SK-N-SH (cell line): ENCODE data around the gene SNX24. TPM values are rescaled to one million over a fixed set of nuclear protein-coding genes. Genes with fewer than 3 reads are reported as not detected.

ENCODE experiments used
- CTCF ChIA-PET: fragments of 300-600, 350-600 bp; formaldehyde crosslinking; extraction: SDS; loops from one replicate; lab custom pipeline; 2021; lab: Yijun Ruan, JAX
- POLR2A ChIA-PET: fragments of 350-600 bp; sonication (Branson Sonifier 250); formaldehyde crosslinking; extraction: SDS; loops from one replicate; lab custom pipeline; 2020; ENCODE audit warnings: antibody characterized with exemption, inconsistent platforms; lab: Yijun Ruan, JAX
- DNase-seq: peaks from one replicate; pipeline ENCODE4 v3.0.0; 2012
- H2AFZ ChIP-seq: fragments of 200-600 bp; sonication (generic); 2 replicates; pipeline ENCODE4 v1.8.1; 2016; ENCODE audit warnings: antibody characterized with exemption, mild to moderate bottlenecking, low read depth
- H3F3A ChIP-seq: fragments of 200-600 bp; sonication (generic); replicated peaks from 2 replicates; pipeline ENCODE3; 2016; ENCODE audit warnings: antibody characterized with exemption, mild to moderate bottlenecking; ENCODE audit not compliant: insufficient read depth
- H3K27ac ChIP-seq, 2 experiments: fragments of 200-500 bp in 1 of 2; fragments of 200-600 bp in 1 of 2; sonication (Bioruptor generic) in 1 of 2; sonication (generic), shearing (Covaris generic) in 1 of 2; 2 replicates each; pipeline versions ENCODE4 v1.5.1 to v1.6.1; 2014 to 2016; ENCODE audit warnings: low read depth in 2 of 2, inconsistent platforms in 1 of 2, low read length in 1 of 2, mild to moderate bottlenecking in 1 of 2, mixed read lengths in 1 of 2
- H3K27me3 ChIP-seq: fragments of 200-600 bp; sonication (generic), shearing (Covaris generic); 2 replicates; pipeline ENCODE4 v1.6.1; 2016; ENCODE audit warnings: mixed run types; ENCODE audit not compliant: insufficient read depth
- H3K36me3 ChIP-seq, 2 experiments: fragments of 200-500 bp in 1 of 2; fragments of 200-600 bp in 1 of 2; sonication (Bioruptor generic) in 1 of 2; sonication (generic) in 1 of 2; replicated peaks in 1 of 2; 2 replicates each; pipeline versions ENCODE3 to v1.5.1; 2014 to 2016; ENCODE audit warnings: low read length in 1 of 2, mild to moderate bottlenecking in 1 of 2; ENCODE audit not compliant: insufficient read depth in 2 of 2, control insufficient read depth in 1 of 2
- H3K4me1 ChIP-seq, 2 experiments: fragments of 200-500 bp in 1 of 2; fragments of 200-600 bp in 1 of 2; sonication (Bioruptor generic) in 1 of 2; sonication (generic), shearing (Covaris generic) in 1 of 2; 2 replicates each; pipeline versions ENCODE4 v1.5.1 to v1.6.1; 2014 to 2016; ENCODE audit warnings: low read depth in 1 of 2, low read length in 1 of 2, mixed run types in 1 of 2; ENCODE audit not compliant: insufficient read depth in 2 of 2, control insufficient read depth in 1 of 2
- H3K4me2 ChIP-seq: fragments of 200-600 bp; sonication (generic), shearing (Covaris generic); 2 replicates; pipeline ENCODE4 v1.6.1; 2017; ENCODE audit warnings: mixed run types
- H3K4me3 ChIP-seq, 2 experiments: fragments of 200-500 bp in 1 of 2; fragments of 200-600 bp in 1 of 2; sonication (Bioruptor generic) in 1 of 2; sonication (generic), shearing (Covaris generic) in 1 of 2; 2 replicates each; pipeline versions ENCODE4 v1.5.1 to v1.8.1; 2014 to 2016; ENCODE audit warnings: low read depth in 2 of 2, inconsistent platforms in 1 of 2, low read length in 1 of 2, mild to moderate bottlenecking in 1 of 2, mixed read lengths in 1 of 2, moderate library complexity in 1 of 2
- H3K79me2 ChIP-seq: fragments of 200-600 bp; sonication (generic); 2 replicates; pipeline ENCODE4 v1.8.1; 2017; ENCODE audit warnings: mild to moderate bottlenecking; ENCODE audit not compliant: insufficient read depth
- H3K9ac ChIP-seq: fragments of 200-600 bp; sonication (generic); 2 replicates; pipeline ENCODE4 v1.6.1; 2017; ENCODE audit warnings: mixed run types
- H3K9me2 ChIP-seq: fragments of 200-600 bp; sonication (generic); 2 replicates; pipeline ENCODE4 v1.6.1; 2017; ENCODE audit warnings: mixed run types
- H3K9me3 ChIP-seq: fragments of 200-600 bp; sonication (generic); 2 replicates; pipeline ENCODE4 v1.6.1; 2017; ENCODE audit warnings: mixed run types, mild to moderate bottlenecking, moderate library complexity
- H4K20me1 ChIP-seq: fragments of 200-600 bp; sonication (generic); 2 replicates; pipeline ENCODE4 v1.6.1; 2017; ENCODE audit warnings: mild to moderate bottlenecking, mixed run types; ENCODE audit not compliant: insufficient read depth
- EP300 ChIP-seq, 2 experiments: IDR thresholded peaks; 2 replicates each; pipeline versions ENCODE4 v1.4.0 to v1.6.1; 2012; ENCODE audit warnings: borderline replicate concordance in 1 of 2, low read depth in 1 of 2, low read length in 1 of 2
- FOSL2 ChIP-seq: IDR thresholded peaks from 2 replicates; pipeline ENCODE4 v1.4.0; 2012; ENCODE audit warnings: low read depth, mild to moderate bottlenecking, moderate library complexity, borderline replicate concordance
- FOXJ3 ChIP-seq: sonication (generic); formaldehyde crosslinking; IDR thresholded peaks from 2 replicates; pipeline ENCODE4 v1.5.1; 2020; ENCODE audit warnings: mild to moderate bottlenecking, missing genetic modification reagents
- GATA2 ChIP-seq: sonication (generic); formaldehyde crosslinking; IDR thresholded peaks from 2 replicates; pipeline ENCODE4 v1.5.0; 2020; ENCODE audit warnings: mild to moderate bottlenecking, missing genetic modification reagents
- JUND ChIP-seq: IDR thresholded peaks from 2 replicates; pipeline ENCODE4 v1.4.0; 2012
- MEF2A ChIP-seq: IDR thresholded peaks from 2 replicates; pipeline ENCODE4 v1.4.0; 2012; ENCODE audit warnings: low read depth, borderline replicate concordance
- MXI1 ChIP-seq: IDR thresholded peaks from 2 replicates; pipeline ENCODE4 v1.6.1; 2012; ENCODE audit warnings: mild to moderate bottlenecking, low read depth, low read length, improper control_type of control experiment
- NFIC ChIP-seq: IDR thresholded peaks from 2 replicates; pipeline ENCODE4 v1.4.0; 2012; ENCODE audit warnings: borderline replicate concordance
- RCOR1 ChIP-seq: fragments of 150-350 bp; IDR thresholded peaks from 2 replicates; pipeline ENCODE4 v1.6.1; 2017; ENCODE audit warnings: antibody characterized with exemption, low read length
- SIN3A ChIP-seq: IDR thresholded peaks from 2 replicates; pipeline ENCODE4 v1.6.1; 2012; ENCODE audit warnings: low read depth, mild to moderate bottlenecking, low read length, moderate library complexity, borderline replicate concordance
- TAF1 ChIP-seq: IDR thresholded peaks from 2 replicates; pipeline ENCODE4 v1.6.1; 2012; ENCODE audit warnings: low read depth, mild to moderate bottlenecking, low read length, moderate library complexity, borderline replicate concordance
- TCF12 ChIP-seq: IDR thresholded peaks from 2 replicates; pipeline ENCODE4 v1.4.0; 2012
- WGBS: methylation state at CpG from one replicate; pipeline ENCODE4 v1.1.6; 2017; ENCODE audit warnings: low lambda C conversion rate; 5-methylcytosine and 5-hydroxymethylcytosine counted together
- polyA plus RNA-seq, 3 experiments: library from polyadenylated mRNA; depleted of rRNA; stranded (reverse); fragments of >200 nt; gene quantifications; 2 replicates each; pipeline ENCODE4 v1.2.3, GENCODE V29; 2012
- TF ChIP-seq, protein P1 (sequence below): fragments of 150-350 bp; IDR thresholded peaks from 2 replicates; pipeline ENCODE4 v1.6.1; 2016; ENCODE audit warnings: mild to moderate bottlenecking, low read depth, low read length
- TF ChIP-seq, protein P2 (sequence below): fragments of 150-350 bp; IDR thresholded peaks from 2 replicates; pipeline ENCODE4 v1.6.1; 2017; ENCODE audit warnings: antibody characterized with exemption, low read length, low read depth, borderline replicate concordance
- TF ChIP-seq, protein P3 (sequence below): IDR thresholded peaks from 2 replicates; pipeline ENCODE4 v1.6.1; 2012; ENCODE audit warnings: mild to moderate bottlenecking, low read depth, low read length, moderate library complexity

The SNX24 gene
- polyA plus RNA-seq, 1 of the 3 experiments (the other 2 are of a cell fraction), result 8.2 TPM

DNA sequence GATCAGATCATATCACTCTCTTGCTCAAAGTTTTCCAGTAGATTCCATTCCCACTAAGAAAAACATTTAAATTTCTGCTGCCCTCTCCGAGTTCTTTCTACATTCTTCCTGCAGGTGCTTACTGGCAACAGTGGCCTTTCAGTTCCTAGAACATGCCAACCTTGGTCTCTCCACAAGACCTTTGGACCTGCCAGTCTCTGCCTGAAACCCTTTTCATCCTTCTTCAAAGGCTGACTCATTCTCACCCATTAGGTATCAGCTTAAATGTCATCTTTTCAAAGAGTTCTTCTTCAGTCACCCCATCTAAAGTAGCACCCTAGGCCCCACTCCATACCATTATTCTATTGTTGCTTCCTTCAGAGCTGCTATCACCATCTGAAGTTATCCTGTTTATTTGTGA, 169.3 kb downstream of the SNX24 start (continued):
- TF ChIP-seq FOSL2 (no peak), JUND (no peak), SIN3A (no peak)
- TF ChIP-seq, protein P1, sequence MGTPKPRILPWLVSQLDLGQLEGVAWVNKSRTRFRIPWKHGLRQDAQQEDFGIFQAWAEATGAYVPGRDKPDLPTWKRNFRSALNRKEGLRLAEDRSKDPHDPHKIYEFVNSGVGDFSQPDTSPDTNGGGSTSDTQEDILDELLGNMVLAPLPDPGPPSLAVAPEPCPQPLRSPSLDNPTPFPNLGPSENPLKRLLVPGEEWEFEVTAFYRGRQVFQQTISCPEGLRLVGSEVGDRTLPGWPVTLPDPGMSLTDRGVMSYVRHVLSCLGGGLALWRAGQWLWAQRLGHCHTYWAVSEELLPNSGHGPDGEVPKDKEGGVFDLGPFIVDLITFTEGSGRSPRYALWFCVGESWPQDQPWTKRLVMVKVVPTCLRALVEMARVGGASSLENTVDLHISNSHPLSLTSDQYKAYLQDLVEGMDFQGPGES, result no peak
- TF ChIP-seq, protein P2, sequence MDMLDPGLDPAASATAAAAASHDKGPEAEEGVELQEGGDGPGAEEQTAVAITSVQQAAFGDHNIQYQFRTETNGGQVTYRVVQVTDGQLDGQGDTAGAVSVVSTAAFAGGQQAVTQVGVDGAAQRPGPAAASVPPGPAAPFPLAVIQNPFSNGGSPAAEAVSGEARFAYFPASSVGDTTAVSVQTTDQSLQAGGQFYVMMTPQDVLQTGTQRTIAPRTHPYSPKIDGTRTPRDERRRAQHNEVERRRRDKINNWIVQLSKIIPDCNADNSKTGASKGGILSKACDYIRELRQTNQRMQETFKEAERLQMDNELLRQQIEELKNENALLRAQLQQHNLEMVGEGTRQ, result no peak

DNA sequence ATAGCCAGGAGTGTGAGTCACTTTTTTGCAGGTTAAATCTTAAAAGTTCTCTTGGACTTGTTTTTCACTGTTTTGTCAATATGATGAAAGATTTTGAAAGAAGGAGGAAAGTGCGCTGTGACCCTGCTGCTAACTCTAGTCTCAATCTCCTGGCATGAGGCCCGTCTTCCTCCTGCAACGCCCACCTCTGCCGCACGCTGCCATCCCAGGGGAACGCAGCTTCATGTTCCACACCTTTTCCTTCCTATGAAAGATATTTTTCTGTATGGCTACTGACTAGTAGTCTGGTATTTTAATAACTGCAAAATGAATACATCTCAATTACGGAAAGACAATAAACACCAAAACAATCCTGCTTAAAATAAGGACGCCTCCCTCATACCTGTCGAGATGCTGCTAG, 182.8 kb downstream of the SNX24 start:
- no peak overlapping the region for H3K9ac ChIP-seq
- POLR2A ChIA-PET, result no interaction called here
- CTCF ChIA-PET, result no interaction called here

More for the DNA sequence above, 182.8 kb downstream of the SNX24 start:
- H2AFZ ChIP-seq, result no peak overlapping the region
- H3K4me3 ChIP-seq, result no peak overlapping the region
- H3K27me3 ChIP-seq, result no peaks in the 10 kb centered on the region
- no peak overlapping the region for H3K4me2 ChIP-seq
- TF ChIP-seq, protein P3, sequence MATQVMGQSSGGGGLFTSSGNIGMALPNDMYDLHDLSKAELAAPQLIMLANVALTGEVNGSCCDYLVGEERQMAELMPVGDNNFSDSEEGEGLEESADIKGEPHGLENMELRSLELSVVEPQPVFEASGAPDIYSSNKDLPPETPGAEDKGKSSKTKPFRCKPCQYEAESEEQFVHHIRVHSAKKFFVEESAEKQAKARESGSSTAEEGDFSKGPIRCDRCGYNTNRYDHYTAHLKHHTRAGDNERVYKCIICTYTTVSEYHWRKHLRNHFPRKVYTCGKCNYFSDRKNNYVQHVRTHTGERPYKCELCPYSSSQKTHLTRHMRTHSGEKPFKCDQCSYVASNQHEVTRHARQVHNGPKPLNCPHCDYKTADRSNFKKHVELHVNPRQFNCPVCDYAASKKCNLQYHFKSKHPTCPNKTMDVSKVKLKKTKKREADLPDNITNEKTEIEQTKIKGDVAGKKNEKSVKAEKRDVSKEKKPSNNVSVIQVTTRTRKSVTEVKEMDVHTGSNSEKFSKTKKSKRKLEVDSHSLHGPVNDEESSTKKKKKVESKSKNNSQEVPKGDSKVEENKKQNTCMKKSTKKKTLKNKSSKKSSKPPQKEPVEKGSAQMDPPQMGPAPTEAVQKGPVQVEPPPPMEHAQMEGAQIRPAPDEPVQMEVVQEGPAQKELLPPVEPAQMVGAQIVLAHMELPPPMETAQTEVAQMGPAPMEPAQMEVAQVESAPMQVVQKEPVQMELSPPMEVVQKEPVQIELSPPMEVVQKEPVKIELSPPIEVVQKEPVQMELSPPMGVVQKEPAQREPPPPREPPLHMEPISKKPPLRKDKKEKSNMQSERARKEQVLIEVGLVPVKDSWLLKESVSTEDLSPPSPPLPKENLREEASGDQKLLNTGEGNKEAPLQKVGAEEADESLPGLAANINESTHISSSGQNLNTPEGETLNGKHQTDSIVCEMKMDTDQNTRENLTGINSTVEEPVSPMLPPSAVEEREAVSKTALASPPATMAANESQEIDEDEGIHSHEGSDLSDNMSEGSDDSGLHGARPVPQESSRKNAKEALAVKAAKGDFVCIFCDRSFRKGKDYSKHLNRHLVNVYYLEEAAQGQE, result no peak
- TF ChIP-seq RCOR1 (no peak), MEF2A (no peak), TAF1 (no peak), TCF12 (no peak), NFIC (no peak), GATA2 (no peak), FOSL2 (no peak), FOXJ3 (CRISPR knock-in tag) (no peak), SIN3A (no peak), EP300 (IDR thresholded peaks at IDR 0.05; ENCODE audit: borderline replicate concordance in 1 of 2, low read depth in 1 of 2, low read length in 1 of 2) (no peak), MXI1 (no peak)
- TF ChIP-seq, protein P2, result no peak
- no peaks in the 10 kb centered on the region for H4K20me1 ChIP-seq
- H3K27ac ChIP-seq, result no peak overlapping the region
- 84% methylated on average over 9 of the region's 9 CpGs for WGBS
- H3K9me2 ChIP-seq, result no peaks in the 10 kb centered on the region
- H3K9me3 ChIP-seq, result no peaks in the 10 kb centered on the region
- no peaks in the 10 kb centered on the region for H3K4me1 ChIP-seq
- H3K79me2 ChIP-seq, result no peaks in the 10 kb centered on the region
- H3K36me3 ChIP-seq, result peaks cover 18 to 33% of the 10 kb centered on the region in 2 experiments
- no peaks in the 10 kb centered on the region for H3F3A ChIP-seq
- no peak for DNase-seq
